GM08714 (cell line): ENCODE data around the gene NMNAT2.

Experiments
- H3K4me3 ChIP-seq: fragments of 200-500 bp; sonication (Bioruptor generic); 2 replicates; pipeline ENCODE4 v1.5.1; 2014; ENCODE audit warnings: mild to moderate bottlenecking, low read length, inconsistent platforms
- ZNF274 ChIP-seq: IDR thresholded peaks from 2 replicates; pipeline ENCODE4 v1.6.1; 2012; ENCODE audit warnings: mild to moderate bottlenecking, low read depth, low read length

Gene NMNAT2

DNA sequence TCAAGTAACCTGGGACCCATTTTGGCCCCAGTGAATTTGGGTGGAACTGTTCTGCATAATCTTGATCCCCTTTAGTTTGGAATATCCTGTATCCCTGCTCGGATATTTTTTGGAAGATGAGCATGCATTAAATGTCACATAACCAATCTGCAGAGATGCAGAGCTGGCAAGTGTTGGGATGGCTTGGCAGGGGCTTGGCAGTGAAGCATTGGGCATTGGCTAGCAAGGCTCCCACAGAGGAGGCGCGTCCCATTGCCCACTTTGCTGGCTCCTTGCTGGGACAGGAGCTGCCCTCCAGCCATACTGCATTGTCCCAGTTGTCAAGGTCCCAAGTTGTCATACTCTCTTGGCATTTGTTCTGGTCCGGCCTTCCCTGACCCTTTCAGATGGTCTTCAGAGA is 202.2 kb downstream of the NMNAT2 start:
- H3K4me3 ChIP-seq = no peak overlapping the region
- no peak for TF ChIP-seq ZNF274

DNA sequence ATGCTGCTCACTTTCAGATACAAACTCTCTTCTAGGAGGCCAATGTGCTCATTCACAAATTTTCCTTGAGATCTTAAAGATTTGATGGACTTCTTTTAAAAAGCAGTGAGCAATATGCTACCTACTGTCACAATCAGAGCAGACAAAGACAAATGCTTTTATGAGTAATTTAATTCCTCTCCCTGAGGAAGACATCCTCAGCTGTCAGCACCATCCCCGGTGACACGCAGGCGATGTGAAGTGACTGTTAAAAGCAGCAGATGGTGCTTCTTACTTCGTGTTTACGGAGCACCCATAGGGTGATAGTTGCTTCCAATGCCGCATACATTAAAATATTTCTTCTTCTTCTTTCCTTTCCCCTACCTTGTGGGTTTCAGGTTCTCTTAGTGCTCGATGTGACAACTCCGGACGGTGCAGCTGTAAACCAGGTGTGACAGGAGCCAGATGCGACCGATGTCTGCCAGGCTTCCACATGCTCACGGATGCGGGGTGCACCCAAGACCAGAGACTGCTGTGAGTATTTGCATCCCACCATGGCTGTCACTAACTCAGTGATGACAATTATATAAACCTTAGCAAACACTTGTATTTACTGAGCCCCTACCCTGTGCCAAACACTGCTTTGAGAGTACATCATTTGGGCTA is 203.0 kb downstream of the NMNAT2 start:
- no peak for TF ChIP-seq ZNF274
- no peak overlapping the region for H3K4me3 ChIP-seq

- no peak overlapping the region for H3K4me3 ChIP-seq
- TF ChIP-seq ZNF274 = no peak
These were observed 203.9 kb downstream of the NMNAT2 start for GRCh38 chr1:183214021-183214970.

GRCh38 chr1:183212870-183213269 is 205.3 kb downstream of the NMNAT2 start:
- no peak overlapping the region for H3K4me3 ChIP-seq
- no peak for TF ChIP-seq ZNF274

GRCh38 chr1:183210681-183211080 is 207.5 kb downstream of the NMNAT2 start:
- no peak overlapping the region for H3K4me3 ChIP-seq
- TF ChIP-seq ZNF274 = no peak

- no peak for TF ChIP-seq ZNF274
These were observed 208.5 kb downstream of the NMNAT2 start for GRCh38 chr1:183209533-183210158.

GRCh38 chr1:183206538-183207122 is 211.6 kb downstream of the NMNAT2 start:
- no peak overlapping the region for H3K4me3 ChIP-seq
- TF ChIP-seq ZNF274 = no peak

More at GRCh38 chr1:183209533-183210158, 208.5 kb downstream of the NMNAT2 start:
- no peak overlapping the region for H3K4me3 ChIP-seq

GRCh38 chr1:183205196-183205781 is 212.9 kb downstream of the NMNAT2 start:
- no peak overlapping the region for H3K4me3 ChIP-seq
- no peak for TF ChIP-seq ZNF274

DNA sequence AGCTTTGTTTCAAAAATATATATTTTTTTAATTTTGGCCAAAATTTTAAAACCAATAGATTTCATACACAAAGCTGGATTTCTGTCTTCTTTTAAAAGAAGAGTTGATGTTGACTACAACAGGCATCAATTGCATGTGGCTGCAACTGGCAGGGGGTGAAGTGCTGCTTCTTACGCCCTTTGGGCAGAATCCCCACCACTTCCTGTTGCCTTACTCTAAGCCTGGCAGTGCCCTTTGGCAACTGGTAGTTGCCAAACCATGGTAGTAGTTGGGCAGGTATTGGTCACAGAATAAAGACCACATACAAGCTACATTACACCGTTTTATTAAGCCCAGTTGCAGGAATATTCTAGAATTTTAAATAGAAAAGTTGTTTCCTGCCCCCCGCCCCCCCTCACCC is 215.1 kb downstream of the NMNAT2 start:
- TF ChIP-seq ZNF274 = no peak
- no peak overlapping the region for H3K4me3 ChIP-seq

DNA sequence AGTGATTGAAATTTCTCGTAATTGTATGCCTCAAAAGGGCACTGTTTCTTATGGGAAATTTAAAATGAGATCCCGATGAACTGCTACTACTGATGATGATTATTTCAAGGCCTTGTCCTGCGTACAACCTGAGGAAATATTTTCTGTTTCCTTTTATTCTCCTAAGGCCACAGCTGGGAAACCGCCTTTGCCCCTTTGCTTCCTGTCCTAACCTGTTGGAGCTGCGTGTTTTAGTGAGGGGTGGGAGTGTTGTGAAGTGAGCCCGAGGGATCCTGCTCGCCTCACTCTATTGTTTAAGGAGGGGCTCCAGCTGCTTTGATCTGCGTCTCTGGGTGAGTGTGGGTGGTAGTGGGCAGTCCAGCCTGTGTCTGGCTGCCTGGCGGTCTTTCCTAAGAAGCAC is 217.7 kb downstream of the NMNAT2 start:
- no peak for TF ChIP-seq ZNF274
- H3K4me3 ChIP-seq = no peak overlapping the region

- H3K4me3 ChIP-seq = no peak overlapping the region
- no peak for TF ChIP-seq ZNF274
These were observed 218.9 kb downstream of the NMNAT2 start for GRCh38 chr1:183199304-183199703.

GRCh38 chr1:183198463-183198862 is 219.7 kb downstream of the NMNAT2 start:
- no peak for TF ChIP-seq ZNF274
- no peak overlapping the region for H3K4me3 ChIP-seq
